ENCODE data around the gene CDS1.
A peak's percentile ranks its signal among the peaks of the same experiment; 100 is the strongest.
"Not testable (repeated sequence)": the region's sequence is repeated elsewhere in the genome, so short reads cannot be mapped to it uniquely, and the experiment has no call there.

Gene CDS1
- long read RNA-seq, donor 1, full-length matches to known transcripts: 10 of 20 reads
- long read RNA-seq, donor 1, partial matches to known transcripts: 10 of 20 reads
- long read RNA-seq, donor 1, other reads (novel, unspliced or antisense): 0 of 20 reads
- long read RNA-seq, donor 2, full-length matches to known transcripts: 7 of 16 reads
- long read RNA-seq, donor 2, partial matches to known transcripts: 9 of 16 reads
- long read RNA-seq, donor 2, other reads (novel, unspliced or antisense): 0 of 16 reads
- long read RNA-seq, donor 3, full-length matches to known transcripts: 1 of 1 reads
- long read RNA-seq, donor 3, partial matches to known transcripts: 0 of 1 reads
- long read RNA-seq, donor 3, other reads (novel, unspliced or antisense): 0 of 1 reads
- long read RNA-seq, donor 4, full-length matches to known transcripts: 4 of 4 reads
- long read RNA-seq, donor 4, partial matches to known transcripts: 0 of 4 reads
- long read RNA-seq, donor 4, other reads (novel, unspliced or antisense): 0 of 4 reads
- long read RNA-seq, donor 5, full-length matches to known transcripts: 2 of 2 reads
- long read RNA-seq, donor 5, partial matches to known transcripts: 0 of 2 reads
- long read RNA-seq, donor 5, other reads (novel, unspliced or antisense): 0 of 2 reads
- long read RNA-seq, donor 6, full-length matches to known transcripts: 5 of 10 reads
- long read RNA-seq, donor 6, partial matches to known transcripts: 5 of 10 reads
- long read RNA-seq, donor 6, other reads (novel, unspliced or antisense): 0 of 10 reads
- long read RNA-seq, donor 7, full-length matches to known transcripts: 10 of 10 reads
- long read RNA-seq, donor 7, partial matches to known transcripts: 0 of 10 reads
- long read RNA-seq, donor 7, other reads (novel, unspliced or antisense): 0 of 10 reads
- long read RNA-seq, donor 8, full-length matches to known transcripts: 10 of 10 reads
- long read RNA-seq, donor 8, partial matches to known transcripts: 0 of 10 reads
- long read RNA-seq, donor 8, other reads (novel, unspliced or antisense): 0 of 10 reads

DNA sequence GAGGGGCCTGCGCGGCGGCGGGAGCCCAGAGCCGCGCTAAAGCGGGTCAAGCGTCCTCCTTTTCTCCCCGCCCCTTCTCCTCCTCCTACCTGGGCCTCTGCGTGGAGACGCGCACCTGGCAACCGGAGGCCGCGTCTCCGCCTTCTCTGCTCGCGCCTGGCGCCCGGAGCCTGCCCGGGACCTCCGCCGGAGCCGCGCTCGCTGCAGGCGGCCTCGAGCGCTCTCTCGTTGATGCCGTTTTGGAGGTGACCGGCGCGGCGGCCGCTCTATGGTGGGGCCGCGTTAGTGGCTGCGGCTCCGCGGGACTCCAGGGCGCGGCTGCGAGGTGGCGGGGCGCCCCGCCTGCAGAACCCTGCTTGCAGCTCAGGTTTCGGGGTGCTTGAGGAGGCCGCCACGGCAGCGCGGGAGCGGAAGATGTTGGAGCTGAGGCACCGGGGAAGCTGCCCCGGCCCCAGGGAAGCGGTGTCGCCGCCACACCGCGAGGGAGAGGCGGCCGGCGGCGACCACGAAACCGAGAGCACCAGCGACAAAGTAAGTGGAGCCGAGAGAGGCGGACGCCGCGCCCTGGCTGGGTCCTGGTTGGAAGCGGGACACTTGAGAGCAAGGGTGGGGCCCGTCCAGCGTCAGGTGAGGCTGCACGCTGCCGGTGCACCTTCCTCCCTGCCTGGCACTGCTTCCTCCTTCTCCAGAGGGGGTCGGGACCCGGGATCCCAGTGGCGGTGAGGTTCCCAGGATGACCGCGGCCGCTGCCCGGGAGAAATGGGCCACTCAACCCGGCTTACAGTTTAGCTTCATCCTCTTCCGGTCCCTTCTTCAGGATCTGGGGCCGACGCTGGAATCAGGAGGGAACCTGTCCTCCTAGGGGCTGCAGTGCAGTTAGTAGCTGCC, at the start of gene CDS1:
Gene CDS1, plus strand, starts transcription at position 140 of the 888 bp plus-strand sequence. Its CDS starts 275 bp downstream, at position 415.
- peak; percentile 93 for DNase-seq

DNA sequence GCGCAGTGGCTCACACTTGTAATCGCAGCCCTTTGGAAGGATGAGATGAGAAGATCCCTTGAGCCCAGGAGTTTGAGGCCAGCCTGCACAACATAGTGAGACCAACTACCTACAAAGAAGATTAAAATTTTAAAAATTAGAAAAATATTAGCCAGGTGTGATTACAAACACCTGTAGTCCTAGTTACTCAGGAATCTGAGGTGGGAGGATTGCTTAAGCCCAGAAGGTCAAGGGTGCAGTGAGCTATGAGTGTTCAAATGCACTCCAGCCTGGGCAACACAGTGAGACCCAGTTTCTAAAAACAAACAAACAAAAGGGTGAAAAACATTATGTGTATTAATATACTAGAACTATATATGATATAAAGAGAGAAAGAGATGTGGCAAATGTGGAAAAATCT, 47.0 kb upstream of the CDS1 start:
- DNase-seq: no peak

DNA sequence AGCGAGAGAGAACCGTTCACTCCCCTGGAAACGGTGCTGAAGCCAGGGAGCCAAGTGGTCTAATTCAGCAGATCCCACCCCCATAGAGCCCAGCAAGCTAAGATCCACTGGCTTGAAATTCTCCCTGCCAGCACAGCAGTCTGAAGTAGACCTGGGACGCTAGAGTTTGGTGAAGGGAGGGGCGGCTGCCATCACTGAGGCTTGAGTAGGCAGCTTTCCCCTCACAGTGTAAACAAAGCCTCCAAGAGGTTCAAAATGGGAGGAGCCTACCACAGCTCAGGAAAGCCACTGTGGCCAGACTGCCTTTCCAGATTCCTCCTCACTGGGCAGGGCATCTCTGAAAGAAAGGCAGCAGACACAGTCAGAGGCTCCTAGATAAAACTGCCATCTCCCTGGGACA, 37.8 kb upstream of the CDS1 start:
- DNase-seq: no peak

DNA sequence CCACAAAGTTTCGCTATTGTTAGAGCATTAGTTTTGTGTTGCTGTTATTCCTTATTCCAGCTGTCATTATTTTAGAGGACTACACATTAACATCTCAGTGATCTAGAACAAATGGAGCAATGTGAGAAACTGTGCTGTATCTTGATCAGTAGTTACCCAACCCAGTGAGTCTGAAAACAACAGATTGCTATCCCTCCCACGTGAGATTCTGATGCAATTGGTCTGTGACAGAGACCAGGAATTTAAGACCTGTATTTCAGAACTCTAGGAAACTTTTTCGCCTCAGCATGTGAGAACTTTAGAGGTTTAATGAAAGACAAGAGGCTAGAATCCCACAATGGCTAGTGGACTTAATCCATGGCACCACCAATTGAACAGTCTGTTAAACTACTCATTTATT, 35.7 kb upstream of the CDS1 start:
- no peak for DNase-seq

DNA sequence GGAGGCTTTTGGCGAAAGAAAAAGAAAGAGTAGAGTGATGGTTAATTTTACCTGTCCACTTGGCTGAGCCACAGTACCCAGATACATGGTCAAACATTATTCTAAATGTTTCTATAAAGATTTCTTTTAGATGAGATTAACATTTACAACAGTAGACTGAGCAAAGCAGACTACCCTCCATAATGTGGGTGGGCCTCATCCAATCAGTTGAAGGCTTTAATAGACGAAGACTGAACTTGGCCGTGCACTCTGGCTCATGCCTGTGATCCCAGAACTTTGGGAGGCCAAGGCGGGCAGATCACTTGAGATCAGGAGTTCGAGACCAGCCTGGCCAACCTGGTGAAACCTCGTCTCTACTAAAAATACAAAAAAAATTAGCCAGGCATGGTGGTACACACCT, 33.7 kb upstream of the CDS1 start:
- not testable (repeated sequence) for DNase-seq

DNA sequence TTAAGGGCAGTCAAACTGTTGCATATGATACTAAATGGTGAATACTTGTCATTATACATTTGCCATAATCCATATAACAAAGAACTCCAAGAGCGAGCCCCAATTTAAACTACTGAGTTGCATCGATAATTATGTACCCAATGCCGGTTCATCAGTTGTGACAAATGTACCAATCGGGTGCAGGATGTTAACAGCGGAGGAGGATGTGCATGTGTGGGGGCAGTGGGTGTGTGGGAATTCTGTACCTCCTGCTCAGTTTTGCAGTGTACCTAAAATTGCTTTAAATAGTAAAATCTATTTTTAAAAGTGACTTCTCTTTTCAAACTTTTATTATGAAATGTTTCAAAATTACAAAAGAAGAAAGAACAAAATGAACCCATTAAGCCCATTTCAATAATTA, 20.8 kb upstream of the CDS1 start:
- no peak for DNase-seq

DNA sequence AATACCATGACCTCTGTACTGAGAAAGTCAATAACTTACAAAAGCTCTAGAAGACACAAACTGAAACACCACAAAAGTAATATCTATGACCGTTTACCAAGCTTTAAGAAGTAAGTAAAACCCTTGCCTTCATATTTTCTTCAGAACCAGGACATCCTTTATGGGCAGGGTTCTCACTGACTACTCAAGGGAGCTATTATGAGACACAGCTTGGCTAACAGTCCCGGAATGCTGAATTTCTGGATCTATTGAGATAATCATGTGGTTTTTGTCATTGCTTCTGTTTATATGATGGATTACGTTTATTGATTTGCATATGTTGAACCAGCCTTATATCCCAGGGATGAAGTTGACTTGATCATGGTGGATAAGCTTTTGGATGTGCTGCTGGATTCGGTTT, 19.9 kb upstream of the CDS1 start:
- DNase-seq: no peak

DNA sequence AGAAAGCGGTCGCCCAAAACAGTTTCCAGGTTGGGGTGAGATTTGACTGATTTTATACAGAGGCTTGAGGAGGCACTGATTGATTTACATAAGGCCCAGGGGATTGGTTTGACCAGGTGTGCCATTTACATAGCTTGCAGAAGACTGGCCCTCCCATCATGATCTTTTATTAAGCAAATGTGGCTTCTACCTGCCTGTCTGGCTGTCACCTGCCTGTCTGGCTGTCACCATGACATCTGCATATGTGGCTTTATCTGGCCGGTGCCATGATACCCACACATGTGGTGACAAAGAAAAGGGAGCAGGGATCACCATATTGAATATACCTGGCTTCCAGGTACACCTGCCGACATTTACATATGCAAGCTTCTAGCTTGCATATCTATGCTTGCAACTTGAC, 17.0 kb upstream of the CDS1 start:
- DNase-seq: no peak

DNA sequence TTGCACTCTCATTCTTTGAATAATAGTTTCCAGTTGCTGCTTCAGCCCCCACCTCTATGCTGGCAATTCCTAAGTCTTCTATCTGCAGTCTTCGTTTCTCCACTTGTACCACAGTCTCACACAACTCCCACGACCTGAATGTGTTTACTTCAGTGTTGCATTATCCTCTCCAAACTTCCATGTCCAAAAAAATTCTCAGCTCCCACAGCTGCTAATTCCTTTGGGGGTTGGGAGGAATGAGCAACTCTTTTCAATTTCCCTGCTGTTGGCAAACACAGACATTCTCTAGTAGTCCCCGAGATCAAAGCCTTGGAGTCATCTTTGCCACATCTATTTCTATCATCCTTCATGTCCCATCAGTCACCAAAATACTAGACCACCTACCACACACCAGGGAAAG, 14.4 kb upstream of the CDS1 start:
- DNase-seq: no peak

DNA sequence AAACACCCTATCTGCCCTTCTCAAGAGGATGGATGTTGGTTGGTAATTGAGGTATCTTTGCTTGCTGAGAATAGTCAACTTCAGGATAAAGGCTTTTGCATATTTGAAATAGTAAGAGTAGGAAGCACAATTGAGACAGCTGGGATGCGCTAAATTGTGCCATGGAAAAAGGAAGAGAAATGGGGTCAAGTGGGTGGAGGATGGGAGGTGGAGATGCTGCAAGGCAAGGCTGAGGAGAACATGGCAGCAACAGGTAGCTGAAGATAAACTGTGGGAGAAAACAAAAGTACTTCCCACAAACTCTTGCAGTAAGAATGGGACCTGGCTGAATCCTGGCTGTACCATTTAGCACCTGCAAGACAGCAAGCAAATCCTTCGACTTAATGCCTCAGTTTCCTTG, 13.9 kb upstream of the CDS1 start:
- no peak for DNase-seq

DNA sequence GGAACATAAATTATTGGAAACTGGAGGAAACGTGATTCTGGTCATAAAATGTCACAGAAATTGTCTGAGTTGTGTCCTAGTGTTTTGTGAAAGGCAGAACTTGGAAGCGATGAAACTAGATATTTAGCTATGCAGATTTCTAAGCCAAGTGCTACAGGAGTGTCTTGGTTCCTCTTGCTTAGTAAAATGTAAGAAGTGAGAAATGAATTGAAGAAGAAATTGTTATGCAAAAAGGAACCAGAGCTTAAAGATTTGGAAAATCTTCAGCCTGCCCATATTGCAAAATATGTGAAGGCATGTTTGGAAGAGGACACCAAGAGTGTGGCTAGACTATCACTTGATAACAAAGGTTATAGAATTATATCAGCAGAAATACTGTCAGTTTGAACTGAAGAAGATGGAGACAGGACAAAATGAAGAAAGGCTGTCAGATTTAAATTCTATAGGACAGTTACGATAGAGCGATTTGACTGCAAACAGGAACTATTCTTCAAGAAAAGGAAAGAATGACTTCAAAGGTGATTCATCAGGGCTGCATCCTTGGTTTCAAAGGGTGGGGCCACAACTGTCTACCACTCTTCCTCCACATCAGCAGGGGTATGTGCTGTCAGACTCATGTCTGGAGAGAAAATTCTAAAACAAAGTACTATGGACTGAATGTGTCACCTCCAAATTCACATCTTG, 9.4 kb upstream of the CDS1 start:
- no peak for DNase-seq

DNA sequence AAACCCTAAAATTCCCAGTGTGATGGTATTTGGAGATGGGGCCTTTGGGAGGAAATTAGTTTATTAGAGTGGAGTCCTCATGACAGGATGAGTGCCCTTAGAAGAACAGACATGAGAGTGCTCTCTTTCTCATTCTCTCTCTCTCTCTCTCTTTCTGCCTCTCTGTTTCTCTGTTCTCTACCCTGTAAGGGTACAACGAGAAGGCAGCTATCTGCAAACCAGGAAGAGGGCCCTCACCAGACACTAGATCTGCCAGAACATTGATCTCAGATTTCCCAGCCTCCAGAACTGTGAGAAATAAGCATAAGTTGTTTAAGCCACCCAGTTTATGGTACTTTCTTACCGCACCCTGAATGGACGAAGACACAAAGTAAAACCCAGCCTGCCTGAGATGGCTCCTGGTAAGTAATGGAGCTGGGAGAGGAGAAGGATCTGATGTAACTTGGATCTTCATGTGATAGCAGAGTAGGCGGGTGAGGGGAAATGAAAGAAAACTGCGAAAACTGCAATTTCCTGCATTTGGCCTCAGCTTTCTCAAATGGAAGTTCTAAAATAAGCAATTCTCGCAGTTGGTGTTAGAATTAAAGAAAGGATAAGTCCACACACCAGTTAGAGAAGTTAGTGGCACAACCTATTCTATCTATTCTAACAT, 8.7 kb upstream of the CDS1 start:
- DNase-seq: no peak

DNA sequence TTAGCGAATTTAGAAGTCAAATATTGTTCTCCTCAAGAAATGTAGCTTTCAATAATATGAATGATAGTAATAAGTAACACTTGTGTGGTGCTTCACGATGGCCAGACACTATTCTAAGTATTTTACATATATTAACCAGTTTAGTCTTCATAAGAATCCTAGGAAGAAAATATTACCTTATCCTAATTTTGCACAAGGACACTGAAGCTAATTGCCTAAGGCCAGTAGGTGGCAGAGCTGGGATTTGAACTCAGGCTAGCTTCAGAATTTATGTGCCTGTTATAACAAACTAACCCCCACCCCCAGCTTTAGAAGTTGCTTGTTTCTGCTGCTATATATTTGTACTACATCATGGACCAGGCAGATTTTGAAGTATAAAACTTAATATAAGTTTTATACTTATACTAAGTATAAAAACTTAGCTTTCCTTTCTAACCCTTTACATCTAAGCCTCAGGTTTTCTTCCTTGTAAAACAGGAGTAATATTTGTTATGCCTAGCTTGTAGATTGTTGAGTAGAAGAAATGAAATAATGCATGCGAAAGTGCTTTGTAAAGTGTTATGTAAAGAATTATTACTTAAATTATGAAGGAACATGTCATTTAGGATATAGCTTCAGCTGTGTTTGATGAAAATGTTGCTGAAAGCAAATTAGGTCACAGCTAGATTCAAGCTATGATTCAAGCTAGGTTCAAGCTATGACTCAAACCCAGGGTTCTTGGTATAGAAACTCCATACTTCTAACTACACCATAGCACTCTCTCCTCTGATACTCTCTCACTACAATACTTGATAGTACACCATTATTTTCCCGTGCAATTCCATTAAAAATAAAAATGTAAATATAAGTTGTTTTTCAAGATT, 4.2 kb upstream of the CDS1 start:
- no peak for DNase-seq

DNA sequence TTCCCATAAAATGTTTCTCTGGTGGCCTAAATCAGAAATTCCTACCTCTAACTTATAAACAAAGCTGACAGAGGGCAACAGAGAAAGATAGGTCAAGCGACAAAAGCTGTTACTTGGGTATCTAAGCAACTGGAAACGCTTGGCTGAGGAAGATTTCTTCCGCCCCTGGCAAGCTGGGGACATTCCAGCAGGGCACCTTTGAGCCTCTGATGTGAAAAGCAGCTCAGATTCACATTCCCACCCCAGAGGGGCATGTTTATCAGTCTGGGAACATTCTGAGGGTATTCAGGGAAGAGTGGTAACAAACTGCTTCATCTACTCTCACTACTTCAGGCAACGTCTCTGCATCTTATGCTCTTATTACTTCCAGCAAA, 3.5 kb upstream of the CDS1 start:
- peak; percentile 39 for DNase-seq

DNA sequence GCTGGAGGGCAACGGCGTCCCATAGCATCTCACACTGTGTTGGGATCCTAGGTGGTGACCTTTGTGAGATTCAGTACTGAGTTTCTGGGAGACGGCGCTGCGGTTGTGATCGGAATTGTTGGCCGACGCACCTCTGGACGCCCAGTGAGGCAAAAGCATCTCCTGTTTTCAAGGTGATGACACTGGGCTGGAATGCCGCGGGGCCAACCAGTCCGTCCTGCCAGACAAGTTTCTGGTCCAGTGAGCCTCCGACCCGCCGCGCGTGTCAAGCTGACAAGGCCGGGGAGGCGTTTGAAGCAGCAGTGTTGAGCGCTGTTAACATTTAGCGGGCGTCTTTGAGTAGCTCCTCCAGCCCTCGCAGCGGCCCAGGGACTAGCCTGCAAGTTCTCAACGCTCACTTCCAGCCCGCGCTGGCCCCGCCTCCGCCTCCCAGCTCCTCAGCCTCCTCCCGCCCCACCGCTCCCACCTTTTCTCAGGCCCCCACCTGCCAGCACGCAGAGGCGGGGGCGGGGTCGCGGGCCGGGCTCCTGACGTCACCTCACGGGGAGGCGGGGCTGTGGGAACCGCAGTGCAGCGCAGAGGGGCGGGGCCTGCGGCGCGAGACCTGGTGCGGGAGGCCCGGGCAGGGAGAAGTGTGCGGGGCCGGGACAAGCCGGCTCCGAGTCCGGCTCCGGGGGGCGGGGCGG, 482 bp upstream of the CDS1 start:
- DNase-seq: peak; percentile 78

DNA sequence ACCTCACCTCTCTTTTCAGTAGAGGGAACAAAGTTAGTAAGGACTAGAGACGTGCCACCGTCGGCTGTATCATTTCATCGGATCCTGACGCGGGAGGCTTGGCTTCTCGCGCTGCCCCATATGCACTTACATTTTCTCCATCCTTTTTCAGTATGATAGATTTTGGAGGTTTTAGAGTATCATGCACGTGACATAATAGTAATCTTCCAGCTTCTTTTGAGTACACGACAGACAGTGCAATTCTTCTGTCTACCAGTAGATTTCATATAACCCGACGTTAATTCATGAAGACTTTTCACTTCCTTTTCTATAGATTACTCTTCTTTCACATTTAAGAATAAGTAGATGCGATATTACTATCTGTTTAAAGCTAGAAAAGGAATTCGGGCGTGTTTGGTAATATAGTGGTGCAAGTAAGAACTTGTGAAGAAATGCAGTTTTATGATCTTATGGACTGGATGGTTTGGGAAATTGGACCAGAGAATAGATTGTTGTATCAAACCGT, 1.0 kb downstream of the CDS1 start:
- DNase-seq: no peak

DNA sequence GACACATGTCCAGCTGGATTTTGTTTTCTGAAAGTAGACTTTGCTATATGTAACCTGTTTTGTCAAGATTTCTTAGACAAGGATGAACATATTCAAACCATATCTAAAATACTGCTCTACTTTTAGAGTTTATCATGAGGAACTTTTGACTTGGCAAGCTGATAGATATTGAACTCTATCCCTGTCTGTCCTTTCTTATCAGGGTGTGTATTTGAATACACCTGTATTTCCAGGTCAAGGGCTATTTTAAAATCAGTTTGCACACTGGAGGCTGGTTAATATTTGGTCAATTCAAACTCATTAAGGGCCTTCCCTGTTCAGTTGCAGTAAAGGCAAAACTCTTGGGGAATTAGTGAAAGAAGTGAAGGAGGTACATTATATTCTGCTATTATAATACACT, 2.3 kb downstream of the CDS1 start:
- no peak for DNase-seq

DNA sequence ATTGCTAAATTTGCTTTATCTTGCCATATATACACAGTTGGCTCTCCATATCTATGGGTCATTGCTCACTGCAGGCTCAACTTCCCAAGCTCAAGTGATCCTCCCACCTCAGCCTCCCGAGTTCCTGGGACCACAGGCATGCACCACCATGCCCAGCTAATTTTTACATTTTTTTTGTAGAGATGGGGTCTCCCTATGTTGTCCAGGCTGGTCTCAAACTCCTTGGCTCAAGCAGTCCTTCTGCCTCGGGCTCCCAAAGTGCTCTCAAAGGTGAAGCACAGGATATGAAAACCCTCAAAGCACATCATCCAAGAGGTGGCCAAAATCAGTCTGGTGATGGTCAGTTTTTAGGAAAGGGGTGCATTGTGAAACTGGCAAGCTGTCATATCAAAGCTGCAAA, 11.8 kb downstream of the CDS1 start:
- no peak for DNase-seq

DNA sequence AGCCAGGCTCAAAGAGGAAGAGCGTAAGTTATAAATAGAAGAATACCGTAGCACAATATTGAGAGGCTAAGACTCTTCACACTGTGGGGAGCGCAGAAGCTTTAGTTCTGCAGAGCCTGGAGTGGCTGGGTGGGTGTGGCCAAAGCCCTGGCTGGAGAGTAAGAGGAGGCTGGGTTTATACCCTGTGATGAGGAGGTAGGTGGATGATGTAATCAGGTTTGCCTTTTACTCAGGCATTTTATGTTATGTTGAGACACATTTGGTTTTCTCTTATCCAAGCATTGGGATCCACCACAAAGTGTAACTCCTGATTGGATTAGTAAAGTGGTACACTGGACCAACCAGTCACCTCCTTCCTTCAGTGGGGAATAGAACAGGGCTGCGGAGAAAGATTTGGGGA, 13.9 kb downstream of the CDS1 start:
- DNase-seq: no peak
